Fibroblast of lung (primary cell): ENCODE results near the gene VRK1. TPM values are rescaled to one million over a fixed set of nuclear protein-coding genes. Genes with fewer than 3 reads are reported as not detected.

ENCODE experiments used
- DNase-seq, 2 donors: peaks; one replicate each; pipeline versions ENCODE4 v3.0.0 to v3.0.0-alpha.2; 2010; ENCODE audit warnings: low read depth in 2 of 2
- H2AFZ ChIP-seq: 2 replicates; pipeline ENCODE4 v1.5.1; 2012; ENCODE audit warnings: low read length, control low read depth, inconsistent platforms
- H3K27ac ChIP-seq: 2 replicates; pipeline ENCODE4 v1.5.1; 2011; ENCODE audit warnings: low read length, control low read depth; ENCODE audit not compliant: insufficient read depth
- H3K27me3 ChIP-seq: 2 replicates; pipeline ENCODE4 v1.5.1; 2011; ENCODE audit warnings: mild to moderate bottlenecking, low read length; ENCODE audit not compliant: control insufficient read depth, insufficient read depth
- H3K36me3 ChIP-seq: 2 replicates; pipeline ENCODE4 v1.5.1; 2011; ENCODE audit warnings: low read length; ENCODE audit not compliant: control insufficient read depth, insufficient read depth
- H3K4me1 ChIP-seq: 2 replicates; pipeline ENCODE4 v1.5.1; 2011; ENCODE audit warnings: low read length; ENCODE audit not compliant: control insufficient read depth, insufficient read depth; ENCODE audit errors: extremely low read depth
- H3K4me2 ChIP-seq: 2 replicates; pipeline ENCODE4 v1.5.1; 2011; ENCODE audit warnings: low read length, control low read depth; ENCODE audit not compliant: insufficient read depth; ENCODE audit errors: extremely low read depth
- H3K4me3 ChIP-seq, 4 experiments: fragments of 200-600 bp in 1 of 4; sonication (generic) in 1 of 4; replicated peaks in 1 of 4; 2 replicates each; pipeline ENCODE4 v1.5.1; 2011 to 2016; ENCODE audit warnings: low read length in 4 of 4, low read depth in 3 of 4, mild to moderate bottlenecking in 3 of 4, control low read depth in 2 of 4, inconsistent platforms in 1 of 4, mixed read lengths in 1 of 4; ENCODE audit not compliant: insufficient read depth in 1 of 4; ENCODE audit errors: control extremely low read depth in 1 of 4
- H3K79me2 ChIP-seq: 2 replicates; pipeline ENCODE4 v1.5.1; 2012; ENCODE audit warnings: mild to moderate bottlenecking, low read length, inconsistent platforms; ENCODE audit not compliant: control insufficient read depth, insufficient read depth
- H3K9ac ChIP-seq: 2 replicates; pipeline ENCODE4 v1.5.1; 2011; ENCODE audit warnings: mild to moderate bottlenecking, low read length, control low read depth; ENCODE audit not compliant: insufficient read depth
- H3K9me3 ChIP-seq: 2 replicates; pipeline ENCODE4 v1.5.1; 2012; ENCODE audit warnings: low read depth, low read length; ENCODE audit not compliant: control insufficient read depth, insufficient read depth
- H4K20me1 ChIP-seq: 2 replicates; pipeline ENCODE4 v1.5.1; 2011; ENCODE audit warnings: low read length; ENCODE audit not compliant: control insufficient read depth, insufficient read depth; ENCODE audit errors: extremely low read depth
- CTCF ChIP-seq, 2 donors: IDR thresholded peaks in 1 of 2; conservative IDR thresholded peaks in 1 of 2; 1 replicate in 1 of 2; 2 replicates in 1 of 2; pipeline ENCODE4 v1.5.1; 2011 to 2012; ENCODE audit warnings: low read length in 2 of 2, control low read depth in 1 of 2, inconsistent platforms in 1 of 2, low read depth in 1 of 2, mild to moderate bottlenecking in 1 of 2
- EZH2 ChIP-seq: IDR thresholded peaks from 2 replicates; pipeline ENCODE4 v1.5.1; 2012; ENCODE audit warnings: low read length, control low read depth, mild to moderate bottlenecking; ENCODE audit errors: missing control alignments
- polyA plus RNA-seq, 2 donors: library from polyadenylated mRNA; depleted of rRNA in 1 of 2; stranded (reverse) in 1 of 2; unstranded in 1 of 2; fragments of >200 nt; gene quantifications; 2 replicates each; pipeline ENCODE4 v1.2.1, GENCODE V29; 2011 to 2012; ENCODE audit warnings: missing spikeins in 1 of 2
- total RNA-seq: library from RNA; depleted of rRNA; stranded (reverse); fragments of >200 nt; gene quantifications from 2 replicates; pipeline ENCODE4 v1.2.1, GENCODE V29; 2014

Gene VRK1
- total and polyA plus RNA-seq, 2 donors (not counting 1 experiment from before 2014, with no cell fraction given) = 11.5 to 24.9 TPM

- no peak for DNase-seq
- no peak for TF ChIP-seq CTCF (conservative IDR thresholded peaks at IDR 0.05 in 1 of 2, IDR thresholded peaks at IDR 0.05 in 1 of 2; ENCODE audit: low read depth in 1 of 2, low read length in 2 of 2)
- no peak for TF ChIP-seq EZH2
- Histone ChIP-seq H3K4me2 (no peak overlapping the region), H3K27me3 (no peaks in the 10 kb centered on the region), H3K27ac (no peak overlapping the region), H2AFZ (no peak overlapping the region), H3K79me2 (no peaks in the 10 kb centered on the region), H3K4me3 (no peak overlapping the region), H3K4me1 (no peaks in the 10 kb centered on the region), H3K9me3 (no peaks in the 10 kb centered on the region), H3K36me3 (no peaks in the 10 kb centered on the region), H4K20me1 (no peaks in the 10 kb centered on the region), H3K9ac (no peak overlapping the region)
Measured at GRCh38 chr14:96863986-96864330, 66.8 kb downstream of the VRK1 start.

- H4K20me1 ChIP-seq = no peaks in the 10 kb centered on the region
- no peak overlapping the region for H3K27ac ChIP-seq
- DNase-seq = no peak
- no peak overlapping the region for H3K9ac ChIP-seq
- no peak overlapping the region for H2AFZ ChIP-seq
- H3K27me3 ChIP-seq = no peaks in the 10 kb centered on the region
- H3K36me3 ChIP-seq = no peaks in the 10 kb centered on the region
- H3K4me3 ChIP-seq = no peak overlapping the region
- no peaks in the 10 kb centered on the region for H3K79me2 ChIP-seq
- TF ChIP-seq EZH2 (no peak), CTCF (conservative IDR thresholded peaks at IDR 0.05 in 1 of 2, IDR thresholded peaks at IDR 0.05 in 1 of 2; ENCODE audit: low read depth in 1 of 2, low read length in 2 of 2) (no peak)
- H3K9me3 ChIP-seq = no peaks in the 10 kb centered on the region
- H3K4me1 ChIP-seq = no peaks in the 10 kb centered on the region
- H3K4me2 ChIP-seq = no peak overlapping the region
Measured at GRCh38 chr14:96867634-96868033, 70.5 kb downstream of the VRK1 start.

- H3K27ac ChIP-seq = no peak overlapping the region
- DNase-seq = no peak
- no peak overlapping the region for H3K9ac ChIP-seq
- TF ChIP-seq CTCF (conservative IDR thresholded peaks at IDR 0.05 in 1 of 2, IDR thresholded peaks at IDR 0.05 in 1 of 2; ENCODE audit: low read depth in 1 of 2, low read length in 2 of 2) (no peak), EZH2 (no peak)
- no peak overlapping the region for H2AFZ ChIP-seq
- no peaks in the 10 kb centered on the region for H4K20me1 ChIP-seq
- no peaks in the 10 kb centered on the region for H3K36me3 ChIP-seq
- no peaks in the 10 kb centered on the region for H3K9me3 ChIP-seq
- H3K27me3 ChIP-seq = no peaks in the 10 kb centered on the region
- H3K4me2 ChIP-seq = no peak overlapping the region
- no peak overlapping the region for H3K4me3 ChIP-seq
- no peaks in the 10 kb centered on the region for H3K79me2 ChIP-seq
- H3K4me1 ChIP-seq = no peaks in the 10 kb centered on the region
Measured at GRCh38 chr14:96874127-96874526, 76.9 kb downstream of the VRK1 start.
